ENCODE data around the gene CYP24A1. TPM values are rescaled to one million over a fixed set of nuclear protein-coding genes. Genes with fewer than 3 reads are reported as not detected.
"Not testable (repeated sequence)": the region's sequence is repeated elsewhere in the genome, so short reads cannot be mapped to it uniquely, and the experiment has no call there.

Gene CYP24A1
- polyA plus RNA-seq, 1 donor: 0.88 TPM

DNA sequence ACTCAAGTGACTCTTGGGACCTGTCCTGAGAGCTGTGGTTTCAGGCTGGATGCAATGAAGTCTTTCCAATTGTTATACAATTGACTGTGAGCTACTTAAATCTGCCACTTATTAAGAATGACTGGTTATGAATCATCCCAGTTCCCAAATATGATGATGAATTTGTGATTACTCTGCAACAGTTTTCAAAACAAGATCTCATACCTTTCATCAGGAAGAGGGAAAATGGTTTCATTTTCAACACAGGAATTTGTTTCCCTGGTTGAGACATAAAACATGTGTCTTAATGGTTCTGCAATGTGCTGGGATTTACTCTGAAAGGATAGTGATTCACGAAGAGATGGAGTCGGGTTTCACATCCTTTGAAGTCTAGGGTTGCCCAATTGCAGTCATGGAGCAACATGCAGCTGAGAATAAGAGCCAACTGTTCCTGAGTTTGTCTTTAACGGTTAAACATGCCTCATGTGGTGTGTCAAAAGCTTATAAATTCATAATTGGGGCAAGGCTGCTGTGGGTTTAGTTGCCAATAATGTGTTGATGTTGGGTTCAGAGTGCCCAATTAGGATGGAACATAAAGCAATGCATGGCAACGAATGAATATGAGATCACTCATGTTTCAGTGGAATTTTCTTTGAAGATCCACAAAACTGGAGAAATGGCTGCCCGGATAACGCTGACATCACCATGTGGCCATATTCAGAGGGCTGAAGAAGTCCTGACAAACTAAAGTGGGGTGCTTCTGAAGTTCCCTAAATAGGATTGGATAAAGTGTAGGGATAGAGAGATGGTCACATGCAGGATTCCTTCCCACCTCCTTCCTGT is 41.0 kb downstream of the CYP24A1 start:
- DNase-seq: no peak

GRCh38 chr20:54131675-54132611 is 41.8 kb downstream of the CYP24A1 start:
- no peak for DNase-seq

DNA sequence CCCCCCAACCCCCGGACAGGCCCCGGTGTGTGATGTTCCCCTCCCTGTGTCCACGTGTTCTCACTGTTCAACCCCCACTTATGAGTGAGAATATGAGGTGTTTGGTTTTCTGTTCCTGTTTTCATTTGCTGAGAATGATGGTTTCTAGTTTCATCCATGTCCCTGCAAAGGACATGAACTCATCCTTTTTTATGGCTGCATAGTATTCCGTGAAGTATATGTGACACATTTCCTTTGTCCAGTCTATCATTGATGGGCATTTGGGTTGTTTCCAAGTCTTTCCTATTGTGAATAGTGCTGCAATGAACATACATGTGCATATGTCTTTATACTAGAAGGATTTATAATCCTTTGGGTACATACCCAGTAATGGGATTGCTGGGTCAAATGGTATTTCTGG is 42.7 kb downstream of the CYP24A1 start:
- not testable (repeated sequence) for DNase-seq

- DNase-seq: no peak
These were observed 44.4 kb downstream of the CYP24A1 start for GRCh38 chr20:54129350-54129749.

DNA sequence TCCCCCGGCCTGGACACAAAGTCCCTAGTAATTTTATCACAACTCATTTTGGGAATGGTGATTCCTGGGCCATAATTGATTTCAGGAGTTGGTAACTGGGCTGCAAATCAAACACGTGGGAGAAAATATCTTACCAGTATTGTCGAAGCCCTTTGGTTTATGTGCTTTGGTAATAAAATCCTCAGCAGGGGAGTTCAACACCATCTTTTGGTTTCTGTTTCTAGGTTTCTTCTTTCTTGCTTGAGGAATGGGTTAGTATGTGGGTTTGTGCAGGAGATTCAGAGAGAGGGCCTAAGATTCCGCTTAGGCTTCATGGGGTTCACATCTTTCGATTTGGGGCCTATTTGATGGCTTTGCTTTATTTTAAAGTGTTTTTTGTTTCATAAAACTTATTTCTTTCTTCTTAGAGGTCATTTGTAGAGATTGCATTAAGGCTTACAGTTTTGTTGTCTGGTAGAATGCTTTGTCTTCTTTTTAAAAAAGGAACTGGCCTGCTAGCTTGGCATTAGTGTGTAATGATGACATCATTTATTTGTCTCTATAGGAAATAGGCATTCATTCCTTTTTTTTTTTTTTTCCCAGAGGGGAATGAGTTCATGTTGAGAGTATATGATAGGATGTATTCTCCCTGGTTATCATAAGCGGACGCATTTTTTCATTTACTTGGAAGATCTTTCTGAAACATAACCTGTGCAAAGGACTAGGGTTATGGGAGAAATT is 45.8 kb downstream of the CYP24A1 start:
- no peak for DNase-seq

DNA sequence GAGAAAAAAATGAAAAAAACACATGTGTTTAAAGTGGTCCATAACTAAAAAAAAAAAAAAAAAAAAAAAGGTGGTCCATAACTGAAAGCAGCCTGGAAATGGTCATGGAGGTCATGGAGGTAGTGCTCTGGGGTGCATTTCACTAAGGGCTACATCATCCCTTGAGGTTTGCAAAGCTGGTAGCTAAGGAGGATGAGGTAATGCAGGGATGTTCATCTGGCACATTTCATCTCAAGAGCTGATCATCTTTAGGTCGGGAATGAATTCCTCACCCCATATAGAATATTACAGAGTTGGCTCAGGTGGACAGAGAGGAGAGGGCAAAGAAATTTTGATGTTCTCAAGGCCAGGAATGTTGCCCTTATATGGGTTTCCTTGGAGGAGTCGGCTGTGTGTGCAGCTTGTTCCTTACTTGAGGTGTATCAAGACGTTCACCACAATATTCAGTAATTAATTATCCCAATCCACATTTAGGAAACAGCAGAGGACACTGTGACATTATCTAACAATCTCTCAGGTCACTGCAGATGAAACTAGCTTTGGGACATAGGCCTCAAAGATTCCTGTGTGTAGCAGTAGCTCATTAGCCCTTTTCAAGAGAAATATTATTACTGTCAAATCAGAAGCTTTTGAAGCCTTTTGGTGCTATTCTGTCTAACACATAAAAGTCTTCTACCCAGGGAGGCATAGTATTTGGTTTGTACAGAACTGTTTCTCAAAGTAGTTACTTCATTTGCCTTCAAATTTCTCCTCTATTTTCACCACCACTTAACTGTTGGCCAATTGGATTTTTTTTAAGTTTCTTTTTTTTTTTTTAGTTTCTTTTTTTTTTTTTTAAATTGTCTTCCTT is 46.8 kb downstream of the CYP24A1 start:
- no peak for DNase-seq

DNA sequence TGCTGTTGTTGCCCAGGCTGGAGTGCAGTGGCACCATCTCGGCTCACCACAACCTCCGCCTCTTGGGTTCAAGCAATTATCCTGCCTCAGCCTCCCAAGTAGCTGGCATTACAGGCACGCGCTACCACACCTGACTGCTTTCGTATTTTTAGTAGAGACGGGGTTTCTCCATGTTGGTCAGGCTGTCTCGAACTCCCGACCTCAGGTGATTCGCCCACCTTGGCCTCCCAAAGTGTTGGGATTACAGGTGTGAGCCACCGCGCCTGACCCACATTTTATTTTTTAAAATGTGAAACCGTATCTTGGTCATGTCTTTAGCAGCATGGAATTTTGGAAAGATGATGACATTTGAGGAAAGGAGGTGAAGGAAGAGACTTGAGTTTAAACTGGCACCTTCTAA is 47.5 kb downstream of the CYP24A1 start:
- not testable (repeated sequence) for DNase-seq

DNA sequence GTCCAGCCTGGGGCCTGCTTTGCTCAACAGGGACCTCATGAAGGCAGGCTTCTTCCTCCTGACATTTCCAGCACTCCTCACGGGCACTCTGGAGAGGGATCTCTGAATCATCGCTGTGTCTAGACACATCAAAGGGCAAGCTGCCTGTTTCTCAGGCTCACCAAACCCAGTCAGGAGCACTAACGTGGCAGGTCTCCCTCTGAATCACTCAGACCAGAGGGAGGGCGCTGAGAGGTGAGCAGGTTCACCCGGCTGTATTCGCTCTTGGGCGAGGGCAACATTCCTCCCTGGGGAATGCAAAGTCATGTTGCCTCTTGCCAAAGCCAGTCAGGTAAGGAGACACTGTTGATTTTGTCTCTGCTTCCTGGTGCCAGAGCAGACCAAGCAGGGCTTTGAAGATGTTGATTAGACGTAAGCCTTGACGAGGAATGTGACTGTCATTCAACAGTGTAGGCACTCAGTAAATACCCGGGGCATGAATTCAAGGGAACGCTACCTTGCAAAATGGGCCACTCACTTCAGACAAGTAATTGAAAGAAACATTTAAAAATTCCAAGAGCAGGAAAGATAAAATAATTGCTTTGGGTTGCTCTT is 50.1 kb downstream of the CYP24A1 start:
- no peak for DNase-seq

DNA sequence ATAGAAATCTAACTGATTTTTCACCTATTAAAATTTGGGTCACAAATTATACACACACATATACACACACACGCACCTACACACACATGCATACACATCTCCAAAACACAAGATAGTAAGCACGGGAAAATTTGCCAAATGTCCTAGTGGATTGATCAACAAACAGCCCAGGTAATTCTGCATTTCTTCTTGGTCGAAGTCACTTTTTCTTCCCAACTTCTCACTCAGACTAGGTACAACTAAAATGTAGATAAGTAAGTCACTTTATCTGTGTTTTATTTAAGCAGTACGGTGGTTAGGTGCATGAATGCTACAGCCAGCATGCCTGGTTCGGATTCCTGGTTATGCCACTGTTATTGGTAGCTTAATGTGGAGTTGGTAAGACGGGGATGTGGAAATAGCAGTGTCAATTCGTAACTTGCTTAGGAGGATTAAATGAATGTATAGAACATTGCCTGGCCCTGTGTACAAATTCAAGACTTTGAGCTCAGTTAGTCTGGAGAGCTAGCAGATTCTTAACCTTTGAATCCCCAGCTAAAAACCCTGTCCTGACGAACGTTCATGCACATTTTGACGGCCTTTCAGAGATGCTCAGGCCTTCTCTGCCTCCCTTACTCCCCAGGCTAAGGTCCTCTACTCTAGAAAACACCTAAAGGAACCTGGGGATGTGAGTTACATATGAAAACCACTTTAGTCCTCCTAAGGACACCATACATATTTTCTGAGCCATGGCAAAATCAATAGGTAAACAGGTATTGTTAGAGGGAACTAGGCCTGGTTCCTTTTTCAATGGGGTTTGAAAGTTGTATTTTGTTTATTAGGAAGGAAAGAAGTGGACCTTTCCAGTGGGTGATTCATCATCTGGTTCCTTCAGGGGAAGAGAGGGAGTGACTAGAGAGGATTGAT is 50.9 kb downstream of the CYP24A1 start:
- DNase-seq: no peak

GRCh38 chr20:54122189-54122588 is 51.6 kb downstream of the CYP24A1 start:
- DNase-seq: no peak

DNA sequence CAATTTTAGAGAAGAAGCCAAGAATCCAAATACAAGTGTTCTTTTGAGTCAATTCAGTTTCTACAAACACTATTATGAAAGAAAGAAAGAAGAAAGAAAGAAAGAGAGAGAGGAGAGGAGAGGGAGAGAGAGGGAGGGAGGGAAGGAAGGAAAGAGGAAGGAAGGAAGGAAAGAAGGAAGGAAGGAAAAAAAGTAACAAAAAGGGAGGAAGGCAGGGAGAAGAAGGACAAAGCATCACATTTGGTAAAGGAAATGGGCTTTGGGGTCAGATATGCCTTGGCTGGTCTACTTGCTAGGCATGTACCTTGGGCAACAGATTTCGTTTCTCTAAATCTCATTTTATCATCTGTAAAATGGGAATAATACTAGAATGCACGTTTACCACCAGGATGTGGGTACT is 54.0 kb downstream of the CYP24A1 start:
- no peak for DNase-seq

GRCh38 chr20:54118220-54119001 is 55.4 kb downstream of the CYP24A1 start:
- DNase-seq: no peak

DNA sequence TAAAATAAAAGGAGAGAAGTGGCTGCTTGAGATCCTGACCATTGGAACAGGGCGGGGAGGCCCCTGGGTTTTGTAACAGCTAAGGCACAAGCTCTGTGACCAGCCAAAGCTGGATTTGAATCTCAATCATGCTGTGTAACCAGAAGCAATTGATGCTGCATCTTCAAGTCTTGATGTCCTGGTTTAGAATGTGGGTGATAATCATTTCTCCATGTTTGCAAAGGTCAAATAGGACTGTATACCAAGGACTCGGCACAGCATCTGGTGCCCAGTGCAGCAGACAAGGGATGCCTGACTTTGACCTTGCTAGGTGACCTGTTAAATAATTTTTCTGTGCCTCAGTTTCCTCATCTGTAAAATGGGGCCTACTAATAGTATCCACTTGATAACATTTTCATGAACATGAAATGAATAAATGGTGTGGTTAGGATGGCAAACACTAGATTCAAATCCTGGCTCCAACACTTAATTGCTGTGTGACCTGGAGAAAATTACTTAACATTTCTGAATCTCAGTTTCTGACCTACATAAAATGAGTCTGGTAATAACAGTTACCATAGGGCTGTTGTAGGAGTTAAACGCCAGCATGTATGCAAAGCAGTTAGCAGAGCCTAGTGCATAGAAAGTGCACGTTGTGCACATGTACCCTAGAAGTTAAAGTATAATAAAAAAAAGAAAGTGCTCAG is 57.1 kb downstream of the CYP24A1 start:
- no peak for DNase-seq

DNA sequence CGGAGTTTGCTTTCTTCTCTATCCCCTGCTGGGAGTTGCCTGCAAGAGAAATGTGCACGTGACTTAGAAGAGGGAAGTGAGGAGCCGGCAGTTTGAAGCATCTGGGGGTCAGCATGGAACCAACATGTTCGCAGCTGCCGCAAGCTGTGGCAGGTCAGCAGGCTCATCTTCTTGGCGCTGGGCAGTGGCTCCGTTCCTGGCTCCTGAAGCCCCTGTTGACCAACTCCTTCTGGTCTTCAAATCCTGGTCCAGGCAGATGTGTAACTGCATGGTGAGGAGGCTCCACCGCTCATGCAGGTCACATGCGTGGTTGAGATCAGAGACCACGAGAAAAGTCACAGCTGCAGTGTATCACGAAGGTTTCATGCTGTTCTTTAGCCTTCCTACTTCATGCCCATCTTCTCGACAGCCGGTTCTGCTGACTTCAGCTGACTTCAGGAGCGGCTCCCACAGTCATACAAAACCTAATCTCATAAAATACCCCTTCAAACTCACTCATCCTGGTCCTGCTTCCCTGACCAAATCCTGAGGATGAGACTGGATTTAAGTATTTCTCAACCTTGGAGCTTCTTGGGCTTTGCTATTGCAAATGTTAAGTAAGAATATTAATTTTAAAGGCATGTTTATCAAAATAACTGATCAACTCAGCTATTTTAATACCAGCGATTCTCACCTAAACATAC is 58.5 kb downstream of the CYP24A1 start:
- no peak for DNase-seq

- no peak for DNase-seq
These were observed 59.7 kb downstream of the CYP24A1 start for GRCh38 chr20:54114109-54114508.

DNA sequence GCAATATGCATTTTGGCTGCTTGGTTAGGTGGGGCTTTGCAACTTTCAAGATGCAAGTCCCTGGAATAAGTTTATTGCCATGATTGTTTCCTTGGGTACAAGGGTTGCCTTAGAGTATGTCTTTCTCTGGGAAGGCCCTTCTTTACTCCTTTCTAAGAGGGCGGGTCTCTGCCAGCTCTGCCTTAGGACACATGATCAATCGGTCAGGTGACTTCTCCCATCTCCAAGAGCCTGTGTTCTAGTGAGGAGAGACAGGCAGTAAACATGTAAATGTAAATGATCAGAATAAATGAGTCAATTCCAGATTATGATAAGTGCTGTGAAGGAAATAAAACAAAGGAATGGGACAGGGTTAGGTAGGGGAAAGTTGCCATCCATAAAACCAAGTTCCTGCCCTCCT is 60.2 kb downstream of the CYP24A1 start:
- DNase-seq: no peak

- DNase-seq: no peak
These were observed 61.4 kb downstream of the CYP24A1 start for GRCh38 chr20:54112221-54112884.

DNA sequence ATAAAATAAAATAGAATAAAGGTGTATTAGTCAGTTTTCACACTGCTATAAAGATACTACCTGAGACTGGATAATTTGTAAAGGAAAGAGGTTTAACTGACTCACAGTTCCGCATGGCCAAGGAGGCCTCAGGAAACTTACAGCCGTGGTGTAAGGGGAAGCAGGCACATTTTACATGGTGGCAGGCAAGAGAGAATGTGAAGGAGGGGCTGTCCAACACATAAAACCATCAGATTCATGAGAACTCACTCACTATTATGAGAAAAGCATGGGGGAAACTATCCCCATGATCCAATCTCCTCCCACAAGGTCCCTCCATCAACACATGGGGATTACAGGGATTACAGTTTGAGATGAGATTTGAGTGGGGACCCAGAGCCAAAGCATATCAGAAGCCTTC is 62.3 kb downstream of the CYP24A1 start:
- DNase-seq: no peak

Measured in hindlimb muscle (tissue), 1 donor.